T-helper 17 cell (primary cell): ENCODE results near the gene KIR3DL2. TPM values are rescaled to one million over a fixed set of nuclear protein-coding genes. Genes with fewer than 3 reads are reported as not detected.
"Not testable (repeated sequence)": the region's sequence is repeated elsewhere in the genome, so short reads cannot be mapped to it uniquely, and the experiment has no call there.

ENCODE experiments used
- ATAC-seq: fragments of 150-1000 bp; cut with Tn5 transposase; 2 replicates; pipeline ENCODE4 v1.10.0; 2021; ENCODE audit warnings: mild to moderate bottlenecking, moderate library complexity
- DNase-seq, 3 donors: peaks; one replicate each; pipeline versions ENCODE4 v3.0.0 to v3.0.0-alpha.2; 2020 to 2021
- H3K9me3 ChIP-seq: one replicate; pipeline ENCODE4 v1.7.0; 2013; ENCODE audit warnings: low read length, mild to moderate bottlenecking; ENCODE audit not compliant: control insufficient read depth, poor library complexity, severe bottlenecking
- H3K27ac Mint-ChIP-seq: one replicate; pipeline ENCODE4 v1.8.0; 2022; ENCODE audit warnings: mild to moderate bottlenecking, moderate library complexity, mixed read lengths
- H3K27me3 Mint-ChIP-seq: one replicate; pipeline ENCODE4 v1.8.0; 2022; ENCODE audit warnings: mixed read lengths
- H3K36me3 Mint-ChIP-seq: one replicate; pipeline ENCODE4 v1.8.0; 2022; ENCODE audit warnings: low read depth, mixed read lengths
- H3K4me1 Mint-ChIP-seq: one replicate; pipeline ENCODE4 v1.8.0; 2022; ENCODE audit warnings: mild to moderate bottlenecking, mixed read lengths
- H3K4me3 Mint-ChIP-seq: one replicate; pipeline ENCODE4 v1.8.0; 2022; ENCODE audit warnings: mild to moderate bottlenecking, moderate library complexity, mixed read lengths
- total RNA-seq, 4 donors: library from RNA in 2 of 4; stranded (reverse) in 2 of 4; gene quantifications; one replicate each; pipeline ENCODE4 v1.2.3 and lab custom pipeline; 2022 to 2026

The KIR3DL2 gene
- total RNA-seq, 2 donors from 2014 or later: 0.92 to 1.3 TPM

DNA sequence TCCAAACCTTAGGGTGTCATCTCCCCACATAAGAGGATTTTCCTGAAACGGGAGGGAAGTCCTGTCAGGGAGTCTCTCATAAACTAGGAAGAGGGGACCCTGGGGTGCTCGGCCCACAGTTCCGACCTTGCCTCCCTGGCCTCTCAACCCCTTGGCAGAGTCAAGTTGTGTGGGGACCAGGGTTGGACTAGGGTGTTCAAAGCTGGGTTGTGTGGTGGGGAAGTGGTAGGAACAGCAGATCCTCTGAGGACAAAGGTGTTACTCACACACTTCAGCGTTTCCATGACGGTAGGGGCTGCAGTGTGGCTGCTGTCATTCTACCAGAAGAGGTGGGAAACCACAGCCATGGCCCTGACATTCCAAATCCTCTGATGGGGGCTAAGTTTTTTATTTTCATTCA, 15.1 kb upstream of the KIR3DL2 start:
- not testable (repeated sequence) for DNase-seq, ATAC-seq, H3K36me3 Mint-ChIP-seq, H3K4me3 Mint-ChIP-seq, H3K9me3 ChIP-seq, H3K27ac Mint-ChIP-seq, H3K4me1 Mint-ChIP-seq
- peaks cover 18% of the 10 kb centered on the region for H3K27me3 Mint-ChIP-seq

DNA sequence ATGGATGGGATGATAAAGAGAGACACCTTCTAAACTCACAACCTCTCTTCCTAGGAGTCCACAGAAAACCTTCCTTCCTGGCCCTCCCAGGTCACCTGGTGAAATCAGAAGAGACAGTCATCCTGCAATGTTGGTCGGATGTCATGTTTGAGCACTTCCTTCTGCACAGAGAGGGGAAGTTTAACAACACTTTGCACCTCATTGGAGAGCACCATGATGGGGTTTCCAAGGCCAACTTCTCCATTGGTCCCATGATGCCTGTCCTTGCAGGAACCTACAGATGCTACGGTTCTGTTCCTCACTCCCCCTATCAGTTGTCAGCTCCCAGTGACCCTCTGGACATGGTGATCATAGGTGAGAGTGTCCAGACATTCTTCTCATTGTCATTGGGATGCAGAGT, 12.7 kb upstream of the KIR3DL2 start:
- H3K36me3 Mint-ChIP-seq, DNase-seq, H3K27ac Mint-ChIP-seq, ATAC-seq, H3K4me1 Mint-ChIP-seq, H3K27me3 Mint-ChIP-seq, H3K9me3 ChIP-seq, H3K4me3 Mint-ChIP-seq: not testable (repeated sequence)

DNA sequence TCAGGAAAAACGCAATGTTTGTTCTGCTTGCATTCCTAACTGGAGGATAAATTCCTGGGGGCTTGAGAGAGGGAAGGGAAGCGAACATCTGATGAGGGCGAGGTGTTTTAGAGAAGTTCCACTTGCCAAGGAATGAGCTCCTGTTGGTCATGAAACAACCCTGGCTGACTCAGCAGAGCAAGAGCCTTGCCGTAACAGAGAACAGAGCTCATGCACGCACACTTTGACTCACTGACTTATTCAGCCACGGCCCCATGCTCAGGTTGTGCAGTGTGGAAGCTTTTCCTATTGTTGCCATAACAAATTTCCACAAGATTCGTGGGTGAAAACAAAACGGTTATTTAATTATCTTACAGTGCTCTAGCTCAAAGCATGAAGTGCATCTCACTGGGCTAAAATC, 7.1 kb upstream of the KIR3DL2 start:
- not testable (repeated sequence) for ATAC-seq, DNase-seq, H3K9me3 ChIP-seq, H3K4me3 Mint-ChIP-seq, H3K4me1 Mint-ChIP-seq, H3K27ac Mint-ChIP-seq, H3K36me3 Mint-ChIP-seq, H3K27me3 Mint-ChIP-seq

DNA sequence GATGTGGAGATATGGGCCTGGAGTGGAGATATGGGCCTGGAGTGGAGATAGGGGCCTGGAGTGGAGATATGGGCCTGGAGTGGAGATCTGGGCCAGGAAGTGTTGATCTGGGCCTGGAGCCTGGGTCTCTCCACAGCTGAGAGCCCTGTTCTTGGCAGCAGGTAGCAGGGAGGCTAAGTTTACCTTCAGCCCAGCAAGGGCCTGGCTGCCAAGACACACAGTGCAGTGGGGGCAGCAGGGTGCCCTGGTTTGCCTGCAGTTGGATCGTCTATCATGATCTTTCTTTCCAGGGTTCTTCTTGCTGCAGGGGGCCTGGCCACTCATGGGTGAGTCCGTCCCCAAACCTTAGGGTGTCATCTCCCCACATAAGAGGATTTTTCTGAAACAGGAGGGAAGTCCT, 687 bp downstream of the KIR3DL2 start:
- Mint-ChIP-seq H3K27ac (no peak overlapping the region), H3K4me3 (no peak overlapping the region), H3K27me3 (peaks cover 14% of the 10 kb centered on the region)

DNA sequence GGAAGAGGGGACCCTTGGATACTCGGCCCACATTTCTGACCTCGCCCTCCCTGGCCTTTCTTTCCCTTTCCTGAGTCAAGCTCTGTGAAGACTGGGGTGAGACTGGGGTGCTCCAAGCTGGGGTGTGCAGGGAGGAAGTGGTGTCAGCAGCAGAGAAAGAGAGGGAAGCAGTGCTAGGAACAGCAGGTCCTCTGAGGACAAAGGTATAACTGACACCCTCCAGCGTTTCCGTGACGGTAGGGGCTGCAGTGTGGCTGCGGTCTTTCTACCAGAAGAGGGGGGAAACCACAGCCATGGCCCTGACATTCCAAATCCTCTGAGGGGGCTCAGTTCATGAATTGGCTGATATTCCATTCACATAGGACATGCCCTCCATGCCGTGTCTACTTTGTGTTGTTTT, 1.1 kb downstream of the KIR3DL2 start:
- Mint-ChIP-seq H3K36me3 (no peaks in the 10 kb centered on the region), H3K27me3 (peaks cover 14% of the 10 kb centered on the region), H3K4me1 (peaks cover 2% of the 10 kb centered on the region), H3K4me3 (no peak overlapping the region), H3K27ac (no peak overlapping the region)
- DNase-seq (no peak), ATAC-seq (no peak)
- H3K9me3 ChIP-seq: no peaks in the 10 kb centered on the region

More for the DNA sequence above, 687 bp downstream of the KIR3DL2 start:
- no peaks in the 10 kb centered on the region for H3K9me3 ChIP-seq
- H3K36me3 Mint-ChIP-seq: no peaks in the 10 kb centered on the region
- H3K4me1 Mint-ChIP-seq: peaks cover 2% of the 10 kb centered on the region
- no peak for DNase-seq
- no peak for ATAC-seq

DNA sequence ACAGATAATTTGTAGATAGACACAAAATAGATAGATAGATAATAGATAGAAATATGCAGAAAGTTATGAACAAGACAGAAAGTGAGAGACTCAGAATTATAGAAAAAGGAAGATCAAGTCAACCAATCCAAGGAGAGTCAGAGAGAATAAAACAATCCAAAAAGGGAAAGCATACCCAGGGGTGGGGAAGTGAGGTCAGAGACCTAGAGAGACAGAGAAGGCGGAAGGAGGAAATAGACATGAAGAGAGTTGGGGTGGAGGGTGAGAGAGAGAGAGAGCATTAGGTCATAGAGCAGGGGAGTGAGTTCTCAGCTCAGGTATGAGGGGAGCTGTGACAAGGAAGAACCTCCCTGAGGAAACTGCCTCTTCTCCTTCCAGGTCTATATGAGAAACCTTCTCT, 5.0 kb downstream of the KIR3DL2 start:
- not testable (repeated sequence) for H3K36me3 Mint-ChIP-seq, H3K4me3 Mint-ChIP-seq, H3K9me3 ChIP-seq, H3K27me3 Mint-ChIP-seq, H3K4me1 Mint-ChIP-seq, DNase-seq, ATAC-seq, H3K27ac Mint-ChIP-seq

DNA sequence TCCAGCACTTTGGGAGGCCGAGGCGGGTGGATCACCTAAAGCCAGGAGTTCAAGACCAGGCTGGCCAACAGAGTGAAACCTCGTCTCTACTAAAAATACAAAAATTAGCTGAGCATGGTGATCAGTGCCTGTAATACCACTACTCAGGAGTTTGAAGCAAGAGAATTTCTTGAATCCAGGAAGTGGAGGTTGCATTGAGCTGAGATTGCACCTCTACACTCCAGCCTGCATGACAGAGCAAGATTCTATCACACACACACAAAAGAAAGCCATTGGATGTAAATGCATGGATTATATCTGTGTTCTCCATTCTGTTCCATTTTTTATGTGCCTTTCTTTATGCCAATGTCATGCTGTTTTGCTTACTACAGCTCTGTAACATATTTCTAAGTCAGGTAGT, 8.2 kb downstream of the KIR3DL2 start:
- H3K9me3 ChIP-seq, ATAC-seq, H3K4me1 Mint-ChIP-seq, DNase-seq, H3K27ac Mint-ChIP-seq, H3K27me3 Mint-ChIP-seq, H3K4me3 Mint-ChIP-seq, H3K36me3 Mint-ChIP-seq: not testable (repeated sequence)

DNA sequence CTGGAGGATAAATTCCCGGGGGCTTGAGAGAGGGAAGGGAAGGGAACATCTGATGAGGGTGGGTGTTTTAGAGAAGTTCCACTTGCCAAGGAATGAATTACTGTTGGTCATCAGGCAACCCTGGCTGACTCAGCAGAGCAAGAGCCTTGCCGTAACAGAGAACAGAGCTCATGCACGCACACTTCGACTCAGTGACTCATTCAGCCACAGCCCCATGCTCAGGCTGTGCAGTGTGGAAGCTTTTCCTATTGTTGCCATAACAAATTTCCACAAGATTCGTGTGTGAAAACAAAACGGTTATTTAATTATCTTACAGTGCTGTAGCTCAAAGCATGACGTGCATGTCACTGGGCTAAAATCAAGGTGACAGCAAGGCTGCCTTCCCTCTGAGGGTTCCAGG, 9.2 kb downstream of the KIR3DL2 start:
- H3K27ac Mint-ChIP-seq, H3K36me3 Mint-ChIP-seq, H3K9me3 ChIP-seq, DNase-seq, ATAC-seq, H3K4me1 Mint-ChIP-seq, H3K4me3 Mint-ChIP-seq, H3K27me3 Mint-ChIP-seq: not testable (repeated sequence)

DNA sequence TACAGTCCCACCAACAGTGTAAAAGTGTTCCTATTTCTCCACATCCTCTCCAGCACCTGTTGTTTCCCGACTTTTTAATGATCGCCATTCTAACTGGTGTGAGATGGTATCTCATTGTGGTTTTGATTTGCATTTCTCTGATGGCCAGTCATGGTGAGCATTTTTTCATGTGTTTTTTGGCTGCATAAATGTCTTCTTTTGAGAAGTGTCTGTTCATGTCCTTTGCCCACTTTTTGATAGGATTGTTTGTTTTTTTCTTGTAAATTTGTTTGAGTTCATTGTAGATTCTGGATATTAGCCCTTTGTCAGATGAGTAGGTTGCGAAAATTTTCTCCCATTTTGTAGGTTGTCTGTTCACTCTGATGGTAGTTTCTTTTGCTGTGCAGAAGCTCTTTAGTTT, 13.2 kb downstream of the KIR3DL2 start:
- H3K4me3 Mint-ChIP-seq, ATAC-seq, H3K36me3 Mint-ChIP-seq, DNase-seq, H3K9me3 ChIP-seq, H3K4me1 Mint-ChIP-seq, H3K27ac Mint-ChIP-seq: not testable (repeated sequence)
- peaks cover 12% of the 10 kb centered on the region for H3K27me3 Mint-ChIP-seq

DNA sequence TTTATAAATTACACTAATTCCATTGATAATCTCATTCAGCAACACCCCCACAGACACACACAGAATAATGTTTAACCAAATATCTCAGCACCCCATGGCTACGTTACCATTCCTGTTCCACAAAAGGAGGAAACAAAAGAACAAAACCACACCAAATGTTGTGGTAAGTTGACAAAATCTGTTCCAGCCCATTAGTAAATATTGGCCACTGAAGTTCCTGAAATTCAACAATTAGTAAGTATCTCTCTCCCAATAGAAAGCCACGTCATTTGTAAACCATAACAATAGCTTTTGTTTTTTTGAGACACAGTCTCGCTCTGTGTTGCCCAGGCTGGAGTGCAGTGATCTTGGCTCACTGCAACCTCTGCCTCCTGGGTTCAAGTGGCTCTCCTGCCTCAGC, 21.5 kb downstream of the KIR3DL2 start:
- no peaks in the 10 kb centered on the region for H3K9me3 ChIP-seq
- no peak for DNase-seq
- Mint-ChIP-seq H3K4me1 (no peaks in the 10 kb centered on the region), H3K36me3 (no peaks in the 10 kb centered on the region), H3K27ac (no peak overlapping the region), H3K4me3 (no peak overlapping the region), H3K27me3 (peaks cover 12% of the 10 kb centered on the region)
- ATAC-seq: no peak

DNA sequence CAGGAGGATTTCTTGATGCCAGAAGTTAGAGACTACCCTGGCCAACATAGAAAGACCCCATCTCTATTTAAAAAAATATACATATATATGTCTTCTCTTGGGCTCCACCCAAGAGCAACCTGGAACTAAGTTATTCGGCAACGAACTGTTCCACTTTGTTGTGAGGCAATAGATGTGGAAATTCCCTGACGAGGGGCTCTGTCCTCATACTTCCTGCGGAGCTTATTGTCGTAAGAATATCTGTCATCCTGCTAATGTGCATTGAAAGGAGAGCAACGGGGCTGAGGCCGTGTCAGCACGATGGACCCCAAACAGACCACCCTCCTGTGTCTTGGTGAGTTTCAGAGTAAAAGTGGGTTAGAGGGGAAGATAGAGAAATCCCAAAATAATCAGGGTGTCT, 23.7 kb downstream of the KIR3DL2 start, which contains the start of gene FCAR:
TSS of gene FCAR (plus strand) at position 246 of the 400 bp plus-strand sequence. CDS start at position 301, 55 bp downstream.
- no peak within 1 kb of the TSS for H3K27ac Mint-ChIP-seq
- peaks cover 11% of the 10 kb centered on the region for H3K27me3 Mint-ChIP-seq
- H3K9me3 ChIP-seq: no peaks in the 10 kb centered on the region
- no peak for ATAC-seq
- no peak for DNase-seq
- H3K36me3 Mint-ChIP-seq: no peaks in the 10 kb centered on the region
- no peak within 1 kb of the TSS for H3K4me3 Mint-ChIP-seq
- no peaks in the 10 kb centered on the region for H3K4me1 Mint-ChIP-seq

DNA sequence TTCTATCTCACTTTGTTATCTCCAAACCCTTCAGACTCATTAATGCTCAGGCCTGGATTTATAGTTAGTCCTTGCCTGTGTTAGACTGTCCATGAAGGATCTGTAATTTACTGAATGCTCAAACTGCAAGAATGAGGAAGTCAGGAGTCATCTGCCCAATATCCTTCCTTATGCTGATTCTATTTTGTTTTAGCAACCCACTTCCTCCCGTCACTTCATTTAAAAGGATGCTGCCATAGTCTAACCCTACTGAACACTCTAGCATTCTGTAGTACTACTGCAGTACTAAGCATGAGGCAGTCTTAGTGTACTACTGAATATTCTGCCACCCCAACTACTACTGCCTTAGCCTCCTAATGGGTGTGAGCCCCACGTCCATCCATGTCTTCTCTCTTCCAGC, 25.3 kb downstream of the KIR3DL2 start:
- H3K36me3 Mint-ChIP-seq: no peaks in the 10 kb centered on the region
- no peaks in the 10 kb centered on the region for H3K4me1 Mint-ChIP-seq
- H3K27ac Mint-ChIP-seq: no peak overlapping the region
- DNase-seq: no peak
- H3K9me3 ChIP-seq: no peaks in the 10 kb centered on the region
- ATAC-seq: no peak
- no peak overlapping the region for H3K4me3 Mint-ChIP-seq
- peaks cover 19% of the 10 kb centered on the region for H3K27me3 Mint-ChIP-seq

DNA sequence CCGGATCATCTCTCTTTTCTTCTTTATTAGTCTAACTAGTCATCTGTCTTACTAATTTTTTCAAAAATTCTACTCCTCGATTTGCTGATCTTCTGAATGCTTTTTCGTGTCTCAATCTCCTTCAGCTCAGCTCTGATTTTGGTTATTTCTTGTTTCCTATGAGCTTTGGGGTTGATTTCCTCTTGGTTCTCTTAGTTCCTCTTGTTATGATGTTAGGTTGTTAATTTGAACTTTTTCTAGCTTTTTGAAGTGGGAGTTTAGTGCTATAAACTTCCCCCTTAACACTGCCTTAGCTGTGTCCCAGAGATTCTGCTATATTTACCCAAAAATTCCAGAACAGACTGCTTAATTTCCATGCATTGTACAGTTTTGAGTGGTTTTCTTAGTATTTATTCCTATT, 27.2 kb downstream of the KIR3DL2 start:
- Mint-ChIP-seq H3K4me3 (no peak overlapping the region), H3K36me3 (no peaks in the 10 kb centered on the region), H3K27ac (no peak overlapping the region), H3K4me1 (no peaks in the 10 kb centered on the region), H3K27me3 (peaks cover 28% of the 10 kb centered on the region)
- H3K9me3 ChIP-seq: no peaks in the 10 kb centered on the region
- ATAC-seq (no peak), DNase-seq (no peak)

DNA sequence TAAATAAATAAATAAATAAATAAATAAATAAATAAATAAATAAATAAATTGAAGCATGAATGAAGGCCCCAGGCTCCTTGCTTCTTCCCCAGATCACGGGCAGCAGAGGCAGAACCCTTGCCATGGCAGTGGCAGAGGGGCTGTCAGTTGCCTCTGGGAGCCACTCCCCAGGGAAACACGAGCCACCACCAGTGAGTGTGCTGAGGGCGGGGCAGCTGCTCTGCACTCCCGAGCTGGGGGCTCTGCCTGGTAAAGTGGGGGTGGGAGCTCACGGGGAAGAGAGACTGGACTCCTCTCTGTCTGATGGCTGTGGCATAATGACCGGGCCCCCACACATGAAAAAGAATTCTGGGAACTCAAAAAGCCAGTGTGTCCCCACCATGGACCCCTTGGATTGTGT, 31.6 kb downstream of the KIR3DL2 start:
- no peak for ATAC-seq
- H3K4me1 Mint-ChIP-seq: no peaks in the 10 kb centered on the region

More for the DNA sequence above, 31.6 kb downstream of the KIR3DL2 start:
- DNase-seq: no peak
- H3K36me3 Mint-ChIP-seq: peaks cover 2% of the 10 kb centered on the region
- H3K27ac Mint-ChIP-seq: no peak overlapping the region
- no peak overlapping the region for H3K4me3 Mint-ChIP-seq
- H3K27me3 Mint-ChIP-seq: peaks cover 32% of the 10 kb centered on the region
- H3K9me3 ChIP-seq: no peaks in the 10 kb centered on the region
